Measurements from ENCODE around the gene HOXB13. TPM values are rescaled to one million over a fixed set of nuclear protein-coding genes. Genes with fewer than 3 reads are reported as not detected.

Gene HOXB13
- total RNA-seq, 2 donors from 2014 or later, result 39.4 to 88.0 TPM

Small RNA genes lying within 50 kb of the gene (microRNA-seq; reads per million reads assigned to microRNA genes)
- gene MIR3185, result 0 reads per million in 2 donors

Other genes starting within 250 kb of the HOXB13 start
- gene HOXB1, start 197.7 kb downstream of the HOXB13 start, total RNA-seq, result not detected
- 1 to 10 TPM; 2.5 to 7.0 TPM for gene HOXB2, start 183.6 kb downstream of the HOXB13 start, total RNA-seq
- gene HOXB4, start 150.4 kb downstream of the HOXB13 start, total RNA-seq, result 1 to 10 TPM; 3.0 to 3.9 TPM
- 10 to 100 TPM; 35.8 to 41.9 TPM for gene HOXB3, start 138.5 kb downstream of the HOXB13 start, total RNA-seq
- gene HOXB5, start 135.0 kb downstream of the HOXB13 start, total RNA-seq, result 10 to 100 TPM; 14.5 to 16.4 TPM
- 10 to 100 TPM; 39.3 to 43.3 TPM for gene HOXB6, start 123.8 kb downstream of the HOXB13 start, total RNA-seq
- 10 to 100 TPM; 26.6 to 30.2 TPM for gene HOXB7, start 117.7 kb downstream of the HOXB13 start, total RNA-seq
- 1 to 10 TPM; 6.3 TPM for gene HOXB8, start 113.5 kb downstream of the HOXB13 start, total RNA-seq
- 10 to 100 TPM; 35.9 to 59.2 TPM for gene HOXB9, start 102.4 kb downstream of the HOXB13 start, total RNA-seq
- gene PRAC1, start 6.2 kb downstream of the HOXB13 start, total RNA-seq, result 100 to 1,000 TPM; 200 to 261 TPM
- gene PRAC2, start 5.6 kb downstream of the HOXB13 start, total RNA-seq, result 10 to 100 TPM; 10.1 to 11.7 TPM
- gene TTLL6, start 88.5 kb upstream of the HOXB13 start, total RNA-seq, result 10 to 100 TPM in 1 of 2 donors, 1 to 10 TPM in 1; 4.9 to 14.3 TPM
- 100 to 1,000 TPM; 208 to 215 TPM for gene CALCOCO2, start 102.3 kb upstream of the HOXB13 start, total RNA-seq
- 100 to 1,000 TPM; 180 to 246 TPM for gene ATP5MC1, start 164.0 kb upstream of the HOXB13 start, total RNA-seq
- 10 to 100 TPM; 65.7 to 65.8 TPM for gene UBE2Z, start 179.7 kb upstream of the HOXB13 start, total RNA-seq
- 100 to 1,000 TPM; 101 to 123 TPM for gene SNF8, start 216.1 kb upstream of the HOXB13 start, total RNA-seq
- not detected for gene GIP, start 239.8 kb upstream of the HOXB13 start, total RNA-seq

Data from left colon (tissue), 2 donors.